NCI-H2196 (cell line): ENCODE measurements around the gene GORASP1.

ENCODE experiments used
- DNase-seq: peaks from one replicate; lab custom pipeline; 2025; ENCODE audit not compliant: unreplicated experiment; lab: John Stamatoyannopoulos, UW

Gene GORASP1

DNA sequence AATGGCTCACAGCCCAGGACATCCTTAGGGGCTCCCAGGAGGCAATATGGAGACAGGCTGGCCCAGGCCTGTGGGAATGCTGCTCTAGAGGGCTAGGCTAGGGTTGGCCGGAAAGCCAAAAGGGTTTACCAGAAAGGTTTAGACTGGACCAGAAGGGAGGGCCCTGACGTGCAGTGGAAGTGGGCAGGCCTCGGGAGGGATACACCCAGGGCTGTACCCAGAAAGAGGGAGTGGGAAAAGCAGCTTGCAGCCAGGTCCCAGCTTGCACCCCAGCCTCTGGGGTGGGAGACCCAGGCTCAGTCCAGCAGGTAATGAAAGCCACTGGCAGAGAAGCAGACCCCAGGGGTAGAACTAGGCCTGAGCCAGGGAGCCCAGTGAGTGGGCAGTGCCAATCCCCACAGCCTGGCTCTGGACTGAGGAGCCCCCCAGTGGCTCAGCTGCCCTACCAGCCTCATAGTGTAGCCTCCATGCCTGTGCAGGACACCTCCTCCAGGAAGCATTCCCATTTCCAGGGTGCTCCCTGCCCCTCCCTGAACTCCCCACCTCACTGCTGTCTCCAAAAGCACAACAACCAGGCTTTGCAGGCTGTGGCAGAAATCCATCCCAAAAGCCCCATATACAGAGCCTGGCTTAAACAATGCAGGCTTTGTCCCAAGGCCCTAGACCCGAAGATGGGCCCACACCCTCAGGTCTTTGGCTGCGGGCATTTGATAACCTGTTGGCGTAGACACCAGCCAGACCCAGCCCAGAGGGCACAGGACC lies 3.5 kb downstream of the GORASP1 start:
- DNase-seq: no peak

DNA sequence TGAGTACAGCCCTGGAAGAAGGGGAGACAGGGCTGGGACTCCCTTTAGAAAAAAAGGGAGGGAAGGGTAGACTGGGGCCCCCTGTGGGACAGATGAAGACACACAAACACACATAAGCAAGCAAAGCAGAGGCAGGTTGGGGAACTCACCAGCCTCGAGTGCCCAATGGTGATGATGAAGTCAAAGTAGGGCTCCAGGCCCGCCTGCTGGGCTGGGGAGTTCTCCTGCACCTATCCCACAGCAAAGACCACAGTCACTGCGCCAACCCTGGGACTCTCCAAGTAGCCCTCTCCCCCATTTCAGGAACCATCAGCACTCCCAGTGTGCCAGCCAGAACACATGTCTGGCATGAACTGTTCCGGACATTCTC lies 4.1 kb downstream of the GORASP1 start:
- DNase-seq: no peak

DNA sequence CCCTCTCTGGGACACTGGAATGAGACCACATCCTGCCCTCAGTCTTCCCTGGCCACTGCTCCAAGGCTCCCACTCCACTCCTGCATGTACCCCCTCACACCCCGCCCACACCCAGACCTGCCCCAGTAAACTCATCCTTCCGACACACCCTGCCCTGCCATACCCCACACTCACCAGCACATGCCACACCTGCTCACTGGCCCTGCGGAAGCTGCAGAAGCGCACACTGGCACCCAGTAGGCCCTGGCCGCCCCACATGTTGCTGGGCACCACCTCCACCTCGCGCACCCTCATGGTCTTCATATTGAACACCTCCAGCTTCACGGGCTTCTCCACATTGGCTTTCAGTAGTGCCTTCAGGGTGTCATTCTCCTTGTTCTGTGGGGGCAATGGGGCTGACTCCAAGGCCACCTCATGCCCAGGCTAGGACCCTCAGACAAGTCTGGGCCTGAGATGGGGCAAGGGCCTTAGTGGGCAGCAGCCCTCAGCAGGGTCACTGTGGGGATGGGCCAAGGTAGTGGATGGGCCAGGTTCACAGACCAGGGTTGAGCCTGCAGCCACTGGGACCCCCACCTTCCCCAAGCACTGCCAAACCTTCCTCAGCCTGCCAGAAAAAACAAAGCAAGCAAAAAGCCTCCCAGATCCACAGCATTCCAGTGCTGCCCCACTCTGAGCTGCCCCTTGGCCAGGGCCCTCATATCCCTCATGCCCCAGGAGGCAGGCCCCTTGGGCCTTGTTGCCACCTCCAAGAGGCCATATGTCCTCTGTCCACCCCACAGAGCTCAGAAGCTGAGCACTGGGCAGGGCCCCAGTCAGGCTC lies 4.7 kb downstream of the GORASP1 start:
- DNase-seq: no peak

DNA sequence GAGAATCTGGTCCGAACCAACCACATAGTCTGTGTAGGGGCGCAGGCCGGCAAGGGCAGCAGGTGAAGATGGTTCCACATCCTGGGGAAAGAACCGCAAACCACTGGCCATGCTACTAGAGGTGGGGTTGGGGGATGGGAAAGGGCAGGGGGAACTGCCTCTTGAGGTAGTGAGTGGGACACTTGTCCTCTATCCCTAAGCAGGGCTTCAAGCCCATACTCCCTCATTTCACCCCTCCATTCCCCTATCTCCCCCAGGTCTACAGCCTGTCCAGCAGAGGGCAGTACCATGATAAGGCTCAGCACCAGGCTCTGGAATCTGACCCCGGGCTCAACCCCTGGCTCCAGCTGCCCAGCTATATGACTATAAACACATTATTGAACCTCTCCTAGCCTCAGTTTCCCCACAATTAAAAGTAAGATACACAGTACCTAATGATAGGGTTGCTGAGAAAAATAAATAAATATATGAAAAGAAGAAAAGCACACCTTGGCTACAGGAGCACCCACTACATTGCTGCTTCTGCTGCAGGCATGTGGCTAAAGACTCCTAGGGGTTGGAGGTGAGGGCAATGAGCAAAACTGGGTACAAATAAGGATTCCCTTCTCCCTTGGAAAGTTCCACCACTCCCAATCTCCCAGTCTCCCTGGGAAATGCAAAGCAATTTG lies 6.3 kb downstream of the GORASP1 start:
- no peak for DNase-seq

DNA sequence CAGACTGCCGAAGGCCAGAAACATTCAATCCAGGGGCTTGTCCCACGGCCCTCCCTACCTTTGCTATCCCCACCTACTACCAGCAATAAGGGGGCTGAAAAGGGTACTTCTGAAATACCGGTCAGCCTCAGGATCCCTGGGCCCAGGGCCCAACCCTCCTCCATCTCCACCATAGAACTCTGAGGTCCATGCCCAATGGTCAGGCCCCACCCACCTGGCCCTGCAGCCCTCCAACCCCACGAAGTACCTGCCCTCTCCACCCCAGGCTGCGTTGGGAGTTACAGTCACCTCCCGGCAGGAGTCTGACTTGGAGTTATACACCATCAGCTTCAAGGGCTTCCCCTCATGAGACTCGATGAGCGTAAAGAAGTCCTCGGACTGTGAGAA lies 6.9 kb downstream of the GORASP1 start:
- DNase-seq: no peak

DNA sequence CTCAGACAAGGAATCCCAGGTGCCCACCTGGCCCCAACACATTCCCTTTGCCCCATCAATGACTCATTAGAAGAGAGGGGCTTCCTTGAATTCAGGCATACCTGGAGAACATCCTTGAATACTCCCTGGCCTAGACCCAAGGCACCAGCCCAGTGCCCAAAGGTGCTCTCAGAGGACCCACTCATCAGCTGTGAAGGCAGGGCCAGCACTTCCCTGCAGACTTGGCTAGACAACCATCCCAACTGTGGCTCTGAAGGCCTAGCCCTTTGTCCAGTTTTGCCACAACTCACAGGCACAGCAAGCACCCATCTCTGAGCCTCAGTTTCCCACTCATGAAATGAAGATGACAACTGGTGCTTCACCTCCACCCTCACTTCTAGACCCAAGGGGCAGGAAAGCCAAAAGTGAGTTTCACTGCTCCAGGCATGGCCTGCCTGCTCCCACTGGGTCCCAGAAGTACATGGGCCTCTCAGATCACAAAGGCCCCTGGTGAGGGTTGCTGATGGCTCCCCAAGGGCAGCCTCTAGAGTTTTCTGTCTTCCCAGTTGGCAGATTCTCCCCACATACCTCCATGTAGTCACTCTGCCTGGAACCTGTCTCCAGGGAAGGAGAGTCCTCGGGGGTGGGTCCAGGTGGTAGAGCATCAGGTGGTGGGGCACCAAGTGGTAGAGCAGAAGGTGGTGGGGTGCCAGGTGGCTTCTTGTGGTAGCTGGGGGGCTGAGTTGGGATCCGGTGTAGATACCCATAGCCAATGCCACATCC lies 7.5 kb downstream of the GORASP1 start:
- no peak for DNase-seq

DNA sequence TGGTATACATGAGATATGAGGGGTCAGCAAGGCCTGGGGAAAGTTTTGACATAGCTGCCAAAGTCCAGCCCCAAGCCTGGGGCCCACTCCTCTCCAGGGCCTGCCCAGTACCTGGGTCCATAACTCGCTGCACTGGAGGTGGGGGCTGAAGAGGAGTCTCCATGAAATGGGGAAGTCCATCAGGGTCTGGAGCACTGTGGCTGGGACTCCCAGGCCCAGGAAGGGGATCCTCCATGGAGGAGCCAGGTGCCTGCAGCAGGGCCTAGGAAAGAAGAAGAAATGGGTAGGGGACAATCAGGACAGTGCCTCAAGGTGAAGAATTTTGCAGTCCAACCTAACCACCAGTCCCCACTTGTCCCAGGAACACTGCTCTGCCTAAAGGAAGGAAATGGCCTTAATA lies 8.2 kb downstream of the GORASP1 start:
- no peak for DNase-seq

DNA sequence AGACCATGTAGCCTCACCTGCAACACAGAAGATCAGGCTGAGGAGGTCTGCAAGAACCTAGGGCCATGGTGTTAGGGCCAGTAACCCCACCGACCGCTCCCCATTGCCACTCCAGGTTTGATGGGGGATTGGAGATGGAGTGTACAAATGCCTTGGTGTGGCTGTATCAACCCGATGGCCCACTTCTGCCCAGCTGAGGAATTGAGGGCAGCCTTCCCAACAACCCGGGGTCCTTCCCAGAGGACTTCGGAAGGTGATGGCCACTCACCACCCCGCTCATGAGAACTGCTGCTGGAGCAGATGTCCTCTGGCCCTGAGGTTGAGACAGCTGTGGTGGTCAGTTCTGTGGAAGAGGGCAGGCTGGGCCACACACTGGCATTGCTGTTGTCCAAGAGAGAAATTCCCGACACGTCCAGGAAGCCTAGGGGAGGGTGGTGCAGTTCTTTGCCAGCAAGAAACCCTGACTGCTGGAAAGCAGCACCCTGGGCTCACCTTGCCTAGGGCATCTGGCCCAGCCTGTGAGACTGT lies 8.9 kb downstream of the GORASP1 start:
- no peak for DNase-seq

DNA sequence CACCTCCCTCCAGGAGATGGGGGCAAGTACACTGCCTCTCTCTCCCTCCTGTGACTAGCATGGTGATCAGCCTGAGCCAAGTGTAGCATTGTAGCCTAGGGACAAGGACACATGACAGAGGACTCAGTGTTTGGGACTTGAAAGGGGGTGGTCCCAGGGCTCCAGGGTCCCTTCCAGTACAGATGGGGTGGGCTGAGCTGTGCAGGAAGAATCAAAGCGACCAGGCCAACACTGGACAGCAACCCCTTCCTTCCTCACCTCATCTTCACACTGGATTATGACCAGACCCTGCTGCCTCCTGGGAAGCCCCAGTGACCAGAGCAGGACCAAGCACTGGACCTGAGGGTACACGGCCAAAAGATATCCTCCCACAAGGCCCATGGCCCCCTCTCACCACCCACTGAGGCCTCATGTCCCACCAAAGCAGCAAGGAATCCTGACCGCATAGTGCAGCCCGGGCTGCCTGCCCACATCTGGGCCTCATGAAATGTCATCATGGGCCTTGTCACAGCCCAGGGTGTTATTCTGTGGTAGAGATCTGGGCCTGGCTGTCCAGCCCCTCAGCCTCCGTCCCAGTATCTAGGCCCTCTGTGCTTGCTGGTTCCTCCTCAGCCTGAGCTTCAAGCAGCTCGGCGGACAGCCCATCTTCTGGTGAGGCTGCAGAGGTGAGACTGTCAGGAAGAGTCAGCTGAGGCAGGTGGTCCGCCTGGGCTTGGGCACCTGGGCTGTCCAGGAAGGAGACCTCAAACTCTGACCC lies 9.5 kb downstream of the GORASP1 start:
- DNase-seq: no peak

DNA sequence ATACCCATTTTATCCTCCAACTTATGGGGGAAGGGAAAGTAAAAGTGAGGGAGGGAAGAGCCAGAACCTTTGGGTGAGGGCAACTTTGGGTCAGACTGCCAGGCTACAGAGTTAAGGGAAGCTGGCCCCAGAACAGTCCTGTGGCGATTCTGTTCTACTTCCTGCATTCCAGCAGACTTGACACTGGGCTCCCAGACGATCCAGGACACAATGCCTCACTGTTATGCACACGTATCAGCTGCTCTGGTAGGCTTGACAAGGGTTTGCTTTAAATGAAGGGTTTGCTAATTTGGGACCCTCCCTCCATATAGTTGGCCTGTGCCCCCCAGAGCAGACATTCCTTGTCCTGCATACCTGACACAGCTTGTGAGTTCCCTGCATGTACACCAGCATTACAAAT lies 10.7 kb downstream of the GORASP1 start:
- DNase-seq: no peak

DNA sequence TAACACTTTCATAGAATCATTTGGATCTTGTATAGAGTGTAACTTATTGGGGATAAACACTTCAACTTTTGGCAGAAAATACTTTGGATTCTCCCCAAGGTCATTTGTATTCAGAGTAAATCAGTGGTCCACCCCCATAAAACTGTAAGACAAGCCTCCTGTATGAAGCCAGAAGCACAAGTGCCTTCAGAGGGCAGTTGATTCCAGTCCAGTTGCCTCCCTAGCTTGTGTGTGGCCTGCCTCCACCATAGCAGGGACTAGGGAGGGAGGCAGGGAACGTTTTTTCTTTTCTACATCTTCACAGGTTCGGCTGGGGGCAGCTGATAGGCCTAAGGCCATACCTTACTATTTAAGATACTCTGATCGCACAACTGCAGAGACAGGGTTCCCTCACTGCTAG lies 11.6 kb downstream of the GORASP1 start:
- no peak for DNase-seq

DNA sequence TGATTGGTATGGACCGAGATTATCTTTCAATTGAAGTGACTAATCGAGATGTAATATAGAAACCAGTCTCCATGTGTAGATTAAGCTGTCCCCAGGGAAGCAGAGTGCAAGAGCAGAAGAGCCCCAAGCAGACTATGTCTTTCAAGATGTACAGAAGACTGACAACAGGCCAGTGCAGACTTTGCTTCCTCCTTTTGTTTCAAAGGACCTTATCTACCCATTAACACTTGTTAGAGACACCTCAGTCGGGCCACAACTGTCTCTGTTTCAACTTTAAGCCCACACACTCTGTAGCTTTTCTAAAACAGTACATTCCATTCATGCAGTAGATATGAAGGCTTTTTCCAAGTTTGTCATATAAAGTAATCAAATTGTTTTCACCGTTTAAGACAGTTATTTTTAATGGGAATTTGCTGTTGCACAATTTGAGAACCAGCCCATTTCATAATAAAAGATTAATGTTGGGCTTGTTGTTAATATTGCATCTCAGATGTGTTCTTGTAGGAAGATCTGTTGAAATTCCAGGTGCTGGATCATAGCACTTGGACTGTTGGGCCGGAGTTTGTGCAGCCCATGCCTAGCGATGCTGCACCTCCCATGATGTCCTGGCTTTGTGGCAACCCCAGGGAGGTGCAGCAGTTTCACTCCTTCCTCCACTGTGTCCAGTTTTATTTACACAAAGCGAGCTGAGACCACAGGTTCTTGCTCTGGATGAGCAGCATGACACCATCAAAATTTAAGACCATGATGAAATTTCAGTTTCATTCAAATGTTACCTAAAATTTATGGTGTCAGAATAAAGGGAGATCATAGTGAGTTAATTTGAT lies 12.4 kb downstream of the GORASP1 start:
- DNase-seq: no peak

DNA sequence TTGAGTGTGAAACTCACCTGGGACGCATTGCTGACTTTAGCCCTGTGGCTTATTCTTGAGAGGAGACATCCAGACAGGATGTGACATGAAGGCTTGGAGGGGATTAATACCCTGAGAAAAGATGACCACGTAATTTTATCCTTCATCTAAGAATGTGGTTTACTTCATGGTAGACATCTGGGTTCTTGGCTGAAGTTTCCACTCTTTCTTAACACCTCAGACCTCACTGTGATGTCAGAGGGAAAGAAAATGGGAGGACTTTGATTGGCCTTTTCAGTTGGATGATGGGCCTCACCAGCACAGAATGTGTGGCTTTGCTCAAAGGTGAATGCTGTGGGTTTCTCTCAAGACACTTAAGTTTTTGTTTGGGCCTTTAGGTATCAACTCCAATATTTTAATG lies 16.5 kb downstream of the GORASP1 start:
- no peak for DNase-seq

DNA sequence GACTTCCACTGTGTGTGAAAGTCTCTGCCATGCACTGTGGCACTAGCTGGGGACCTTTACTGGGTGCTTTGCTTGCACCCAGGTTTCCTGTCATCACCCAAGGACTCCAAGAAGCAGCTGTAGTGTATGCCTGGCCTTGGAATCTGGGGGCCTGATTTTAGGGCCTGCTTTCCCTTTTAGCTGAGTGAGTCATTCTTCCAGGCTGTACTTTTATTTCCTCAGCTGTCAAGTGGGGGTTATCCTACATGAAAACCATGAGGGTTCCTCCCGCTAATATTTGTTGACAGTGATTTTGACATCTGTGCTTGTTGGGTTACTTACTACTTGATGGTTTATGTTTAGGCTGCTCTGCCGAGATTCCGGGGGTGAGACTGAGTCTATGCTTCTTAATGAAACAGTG lies 18.5 kb downstream of the GORASP1 start:
- no peak for DNase-seq

DNA sequence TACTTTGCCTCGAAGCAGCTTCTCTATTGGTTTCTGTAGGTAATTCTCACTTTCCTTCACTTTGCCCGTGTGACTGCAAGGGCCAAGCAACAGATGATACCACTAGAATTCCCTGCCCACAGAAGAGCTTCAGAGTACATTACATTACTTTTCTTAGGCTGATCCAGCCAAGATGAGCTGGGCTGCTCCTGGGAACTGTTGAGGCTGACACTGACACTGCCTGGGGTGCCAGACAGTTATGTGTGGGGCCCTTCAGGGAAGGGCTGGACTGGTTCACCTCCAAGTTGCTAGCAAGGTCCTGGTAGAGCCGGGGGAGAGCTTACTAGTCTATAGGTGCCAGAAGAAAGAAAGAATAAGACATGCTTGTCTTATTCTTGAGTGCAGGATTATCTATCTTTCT lies 19.0 kb downstream of the GORASP1 start:
- no peak for DNase-seq

DNA sequence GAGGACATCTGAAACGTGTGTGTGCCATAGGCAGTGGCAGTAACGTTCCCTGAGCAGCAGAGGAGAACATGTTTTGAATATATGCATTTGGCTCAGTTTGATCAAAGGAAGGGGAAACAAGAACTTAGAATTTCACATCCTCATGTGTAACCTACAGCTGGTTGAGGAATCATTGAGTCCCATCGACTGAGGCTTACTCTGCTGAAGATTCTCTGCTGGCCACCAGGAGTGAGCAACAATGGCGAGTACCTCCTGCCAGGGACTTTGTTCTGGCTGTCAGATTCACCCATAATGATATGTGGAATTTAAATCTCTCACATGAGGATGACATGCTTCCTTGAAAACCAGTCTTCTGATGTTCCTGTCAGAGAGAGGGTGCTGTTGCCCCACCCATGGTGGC lies 21.3 kb downstream of the GORASP1 start:
- DNase-seq: no peak

DNA sequence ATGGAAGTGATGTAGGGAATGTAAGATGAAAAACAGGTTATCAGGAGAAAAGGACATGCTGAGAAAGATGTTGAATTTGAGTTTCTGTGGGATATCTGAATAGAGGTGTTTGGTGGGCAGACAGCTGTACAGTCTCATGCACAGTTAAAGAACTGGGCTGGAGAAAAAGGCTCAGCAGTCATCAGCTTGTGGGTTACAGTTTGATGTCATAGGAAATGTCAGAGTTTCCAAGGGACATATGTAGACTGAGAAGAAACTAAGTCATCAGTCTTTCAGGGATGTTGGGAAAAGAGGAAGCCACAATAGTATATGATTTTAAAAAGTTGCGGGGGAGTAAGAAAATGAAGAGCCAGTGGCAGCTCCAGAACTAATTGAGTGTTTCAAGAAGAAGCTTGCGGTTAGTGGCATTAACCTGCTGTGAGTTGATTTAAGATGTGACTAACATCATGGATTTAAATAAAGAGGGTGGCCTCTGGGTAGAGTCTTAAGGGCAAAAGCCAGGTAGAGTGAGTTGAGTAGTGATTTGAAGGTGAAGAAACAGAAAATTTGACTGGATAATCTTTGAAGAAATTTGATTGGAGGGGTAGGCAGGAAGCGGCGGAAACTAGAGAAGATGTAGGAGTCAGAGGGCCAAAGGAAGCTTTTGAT lies 24.6 kb downstream of the GORASP1 start:
- DNase-seq: no peak

DNA sequence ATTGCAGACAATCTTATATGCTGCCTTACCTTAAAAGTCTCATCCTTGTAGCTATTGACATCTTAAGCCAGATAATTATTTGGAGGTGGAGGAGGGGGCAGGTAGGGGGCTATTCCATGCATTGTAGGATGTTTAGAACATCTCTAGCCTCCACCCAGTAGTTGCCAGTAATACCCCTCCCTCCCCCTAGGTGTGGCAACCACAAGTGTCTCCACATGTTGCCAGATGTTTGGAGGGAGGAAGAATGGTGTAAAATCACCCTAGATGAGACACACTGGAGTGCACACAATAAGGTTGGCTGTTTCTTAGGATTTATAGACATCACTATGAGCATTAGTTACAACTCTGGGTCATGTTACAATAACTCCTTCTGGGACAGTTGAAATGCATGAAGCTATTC lies 27.4 kb downstream of the GORASP1 start:
- DNase-seq: no peak

DNA sequence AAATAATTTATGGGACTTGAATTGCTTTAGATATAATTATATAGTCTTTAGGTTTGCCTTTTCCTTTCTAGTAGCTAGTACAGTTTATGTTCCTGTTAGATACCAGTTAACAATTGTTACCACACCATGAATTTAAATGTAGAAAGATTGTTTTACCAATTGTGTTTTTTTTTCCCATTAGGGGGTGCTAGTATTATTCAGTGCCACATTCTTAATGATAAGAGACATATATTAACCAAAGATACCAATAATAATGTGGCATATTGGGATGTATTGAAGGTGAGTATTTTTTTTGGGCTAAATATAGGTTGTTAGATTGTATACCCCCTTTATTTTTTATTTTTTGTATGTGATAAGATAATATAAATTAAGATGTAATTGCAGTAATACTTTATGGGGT lies 27.9 kb downstream of the GORASP1 start:
- DNase-seq: no peak
